ENCODE measurements around the gene KMT2D.

- TF ChIP-seq CTCF (conservative IDR thresholded peaks at IDR 0.05; ENCODE audit: low read depth, low read length), result no peak
- TF ChIP-seq EZH2 (IDR thresholded peaks at IDR 0.05; ENCODE audit: low read length, unreplicated experiment), result no peak
Measured at GRCh38 chr12:49026678-49027480, 33.7 kb downstream of the KMT2D start.
